GM18519 (cell line): Measurements from ENCODE around the gene PSENEN.
"Not testable (repeated sequence)": the region's sequence is repeated elsewhere in the genome, so short reads cannot be mapped to it uniquely, and the experiment has no call there.

Experiments used
- ATAC-seq: cut with Tn5 transposase; IDR thresholded peaks from one replicate; pipeline ENCODE4 v1.9.1; 2021; ENCODE audit warnings: mild to moderate bottlenecking, moderate library complexity; ENCODE audit not compliant: unreplicated experiment, low FRiP score

PSENEN gene

DNA sequence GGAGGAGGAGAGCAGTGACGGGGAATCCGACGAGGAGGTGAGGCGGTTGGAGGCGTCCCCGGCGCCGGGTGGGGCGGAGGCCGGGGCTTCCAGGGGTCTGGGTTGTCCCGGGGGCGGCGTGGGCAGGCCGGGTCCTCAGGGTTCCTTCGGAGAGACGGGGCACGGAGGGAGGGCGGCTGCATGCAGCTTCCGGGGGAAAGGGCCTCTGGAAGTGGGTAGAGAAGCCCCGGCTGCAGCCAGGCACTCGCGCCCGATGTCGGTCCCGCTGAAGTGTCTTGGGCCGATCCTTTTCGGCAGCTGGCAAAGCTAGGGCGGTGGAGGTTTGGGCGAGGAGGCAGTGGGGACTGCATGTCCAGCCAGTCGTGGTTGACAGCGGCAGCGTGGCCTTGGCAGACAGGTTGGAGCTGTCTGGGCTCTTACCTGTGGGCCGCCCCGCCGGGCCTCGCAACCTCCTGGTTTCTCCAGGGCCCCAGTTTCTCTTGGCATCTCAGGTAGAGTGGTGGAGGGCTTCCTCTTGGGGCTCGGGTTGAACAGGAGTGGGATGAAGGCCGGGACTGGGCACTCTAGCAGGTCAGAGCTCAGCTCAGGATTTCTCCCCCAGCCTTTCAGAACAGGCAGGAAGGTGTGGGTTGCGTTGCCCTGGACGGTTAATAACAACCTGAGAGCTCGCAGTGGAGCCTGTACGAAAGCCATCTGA, 27.0 kb upstream of the PSENEN start:
- ATAC-seq, result no peak

GRCh38 chr19:35719402-35720162, 25.9 kb upstream of the PSENEN start:
- ATAC-seq, result no peak

DNA sequence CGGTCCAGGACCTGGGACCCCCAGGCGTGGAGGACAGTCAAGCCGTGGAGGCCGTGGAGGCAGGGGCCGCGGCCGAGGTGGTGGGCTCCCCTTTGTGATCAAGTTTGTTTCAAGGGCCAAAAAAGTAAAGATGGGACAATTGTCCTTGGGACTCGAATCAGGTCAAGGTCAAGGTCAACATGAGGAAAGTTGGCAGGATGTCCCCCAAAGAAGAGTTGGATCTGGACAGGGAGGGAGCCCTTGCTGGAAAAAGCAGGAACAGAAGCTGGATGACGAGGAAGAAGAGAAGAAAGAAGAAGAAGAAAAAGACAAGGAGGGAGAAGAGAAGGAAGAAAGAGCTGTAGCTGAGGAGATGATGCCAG, 25.3 kb upstream of the PSENEN start:
- ATAC-seq, result no peak

- no peak for ATAC-seq
These were observed 24.8 kb upstream of the PSENEN start for GRCh38 chr19:35720648-35721047.

- ATAC-seq, result no peak
These were observed 24.1 kb upstream of the PSENEN start for GRCh38 chr19:35721374-35721773.

GRCh38 chr19:35722461-35722860, 23.0 kb upstream of the PSENEN start:
- no peak for ATAC-seq

- no peak for ATAC-seq
These were observed 22.6 kb upstream of the PSENEN start for GRCh38 chr19:35722897-35723296.

GRCh38 chr19:35723671-35724070, 21.8 kb upstream of the PSENEN start:
- no peak for ATAC-seq

GRCh38 chr19:35724132-35724531, 21.3 kb upstream of the PSENEN start:
- not testable (repeated sequence) for ATAC-seq

DNA sequence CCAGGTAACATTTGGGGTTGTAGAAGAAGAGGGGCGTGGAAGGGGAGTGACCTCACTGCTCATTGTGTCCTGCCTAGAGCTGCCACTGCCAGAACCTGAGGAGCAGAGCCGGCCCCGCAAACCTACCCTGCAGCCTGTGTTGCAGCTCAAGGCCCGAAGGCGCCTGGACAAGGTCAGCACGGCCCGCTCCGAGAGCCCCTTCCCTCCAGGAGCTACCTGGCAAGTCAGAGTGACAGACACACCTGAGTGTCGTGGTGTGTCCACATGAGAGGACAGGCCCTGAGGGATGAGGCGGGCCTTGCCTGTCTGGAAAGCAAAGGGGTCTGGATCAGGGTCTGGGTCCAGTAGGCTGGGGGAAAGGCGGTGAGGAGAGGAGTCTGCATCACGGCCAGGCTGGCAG, 20.9 kb upstream of the PSENEN start:
- ATAC-seq, result no peak

DNA sequence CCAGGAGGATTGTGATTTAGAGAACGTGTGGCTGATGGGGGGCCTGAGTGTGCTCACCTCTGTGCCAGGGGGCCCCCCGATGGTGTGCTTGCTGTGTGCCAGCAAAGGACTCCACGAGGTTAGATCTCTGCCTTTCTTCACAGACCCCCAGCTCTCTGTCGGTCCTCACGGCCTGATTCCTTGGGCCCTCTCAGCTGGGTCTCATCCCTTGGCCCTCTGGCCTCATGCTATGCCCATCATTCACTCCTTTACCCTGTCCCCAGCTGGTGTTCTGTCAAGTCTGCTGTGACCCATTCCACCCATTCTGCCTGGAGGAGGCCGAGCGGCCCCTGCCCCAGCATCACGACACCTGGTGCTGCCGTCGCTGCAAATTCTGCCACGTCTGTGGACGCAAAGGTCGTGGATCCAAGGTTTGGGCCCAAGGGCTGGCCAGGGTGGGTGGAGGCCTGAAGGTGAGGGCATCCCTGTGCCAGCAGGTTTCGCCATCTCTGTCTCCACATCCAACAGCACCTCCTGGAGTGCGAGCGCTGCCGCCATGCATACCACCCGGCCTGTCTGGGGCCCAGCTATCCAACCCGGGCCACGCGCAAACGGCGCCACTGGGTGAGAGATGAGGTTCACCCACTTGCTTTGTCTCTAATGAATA, 20.1 kb upstream of the PSENEN start:
- ATAC-seq, result no peak

DNA sequence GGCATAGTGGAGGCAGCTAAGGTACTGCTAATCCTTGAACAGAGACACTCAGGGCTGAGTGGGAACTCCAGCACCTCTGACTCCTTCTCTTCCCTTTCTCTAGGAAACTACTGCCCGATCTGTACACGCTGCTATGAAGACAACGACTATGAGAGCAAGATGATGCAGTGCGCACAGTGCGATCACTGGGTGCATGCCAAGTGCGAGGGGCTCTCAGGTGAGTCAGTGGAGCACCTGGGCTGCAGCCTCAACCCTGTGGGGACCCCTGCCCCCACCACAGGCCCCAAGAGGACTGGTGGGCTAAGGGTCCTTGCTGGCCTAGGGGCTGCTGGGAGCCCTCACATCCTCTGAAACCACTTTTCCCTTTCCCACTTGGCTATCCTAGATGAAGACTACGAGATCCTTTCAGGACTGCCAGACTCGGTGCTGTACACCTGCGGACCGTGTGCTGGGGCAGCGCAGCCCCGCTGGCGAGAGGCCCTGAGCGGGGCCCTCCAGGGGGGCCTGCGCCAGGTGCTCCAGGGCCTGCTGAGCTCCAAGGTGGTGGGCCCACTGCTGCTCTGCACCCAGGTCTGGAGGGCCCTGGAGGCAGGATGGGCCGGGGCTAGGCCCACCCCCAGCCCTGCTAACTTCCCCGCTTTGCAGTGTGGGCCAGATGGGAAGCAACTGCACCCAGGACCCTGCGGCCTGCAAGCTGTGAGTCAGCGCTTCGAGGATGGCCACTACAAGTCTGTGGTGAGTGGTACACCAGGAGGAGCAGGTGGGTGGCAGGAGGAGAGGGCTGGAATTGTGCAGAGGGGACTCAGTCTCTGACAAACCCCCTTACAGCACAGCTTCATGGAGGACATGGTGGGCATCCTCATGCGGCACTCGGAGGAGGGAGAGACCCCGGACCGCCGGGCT, 18.1 kb upstream of the PSENEN start:
- ATAC-seq, result no peak

DNA sequence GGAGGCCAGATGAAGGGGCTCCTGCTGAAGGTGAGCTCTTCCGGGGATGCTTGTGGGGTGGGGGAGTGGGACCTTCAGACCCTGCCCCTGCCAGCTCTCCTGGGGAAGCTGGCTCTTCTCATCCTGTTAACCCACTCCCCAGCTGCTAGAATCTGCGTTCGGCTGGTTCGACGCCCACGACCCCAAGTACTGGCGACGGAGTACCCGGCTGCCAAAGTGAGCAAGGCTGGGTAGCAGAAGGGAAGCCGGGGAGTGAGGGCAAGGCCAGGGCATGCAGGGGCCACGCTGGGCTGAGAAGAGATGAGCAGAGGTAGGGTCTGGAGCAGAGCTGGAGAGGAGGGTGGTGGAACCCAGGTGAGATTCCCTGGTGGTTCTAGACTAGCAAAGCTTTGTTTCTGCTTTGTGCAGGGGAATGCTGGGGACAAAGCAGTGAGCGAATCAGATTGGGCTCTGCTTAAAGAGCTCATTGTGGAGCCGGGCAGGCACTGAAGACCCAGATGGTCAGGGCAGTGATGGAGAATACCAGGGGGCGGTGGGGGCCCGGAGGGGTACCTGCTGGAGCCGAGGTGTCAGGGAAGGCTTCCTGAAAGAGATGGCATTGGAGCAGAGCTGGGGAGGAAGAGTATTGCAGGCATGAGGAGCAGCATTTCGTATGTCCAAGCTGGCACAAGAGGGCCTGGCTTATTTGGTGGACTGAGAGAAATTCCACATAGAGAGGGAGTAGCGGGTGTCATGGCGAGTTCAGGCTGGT, 17.3 kb upstream of the PSENEN start:
- no peak for ATAC-seq

GRCh38 chr19:35729021-35729420, 16.4 kb upstream of the PSENEN start:
- ATAC-seq, result no peak

DNA sequence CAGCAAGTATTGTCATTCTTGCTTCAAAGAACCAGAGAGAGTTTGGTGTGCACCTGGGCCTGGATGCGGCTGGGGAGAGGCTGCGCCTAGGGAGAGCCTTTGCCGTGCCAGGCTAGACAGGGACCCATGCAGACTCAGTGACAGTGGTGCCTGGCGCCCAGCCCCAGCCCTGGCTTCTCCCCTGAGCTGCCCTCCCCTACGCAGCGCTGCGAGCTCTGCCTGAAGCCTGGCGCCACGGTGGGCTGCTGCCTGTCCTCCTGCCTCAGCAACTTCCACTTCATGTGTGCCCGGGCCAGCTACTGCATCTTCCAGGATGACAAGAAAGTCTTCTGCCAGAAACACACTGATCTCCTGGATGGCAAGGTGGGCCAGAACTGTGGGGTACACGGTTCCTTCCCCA, 15.7 kb upstream of the PSENEN start:
- no peak for ATAC-seq

- ATAC-seq, result no peak
These were observed 15.1 kb upstream of the PSENEN start for GRCh38 chr19:35730326-35730725.

- no peak for ATAC-seq
These were observed 14.1 kb upstream of the PSENEN start for GRCh38 chr19:35731353-35731752.

- no peak for ATAC-seq
These were observed 13.6 kb upstream of the PSENEN start for GRCh38 chr19:35731779-35732405.

- no peak for ATAC-seq
These were observed 12.8 kb upstream of the PSENEN start for GRCh38 chr19:35732540-35733179.
